CD4-positive, CD25-positive, alpha-beta regulatory T cell (primary cell): ENCODE data around the gene FBXO5. TPM values are rescaled to one million over a fixed set of nuclear protein-coding genes. Genes with fewer than 3 reads are reported as not detected.
A peak's percentile ranks its signal among the peaks of the same experiment; 100 is the strongest.

Source experiments
- ATAC-seq, 2 donors: fragments of 150-1000 bp; cut with Tn5 transposase; one replicate each; pipeline ENCODE4 v1.10.0; 2021; ENCODE audit warnings: low read depth in 2 of 2, moderate number of reproducible peaks in 2 of 2, moderate library complexity in 1 of 2
- DNase-seq, 3 donors: peaks; one replicate each; pipeline versions ENCODE4 v3.0.0 to v3.0.0-alpha.2; 2012 to 2022; ENCODE audit warnings: mixed read lengths in 1 of 3
- H3K27ac ChIP-seq: one replicate; pipeline ENCODE4 v1.7.0; 2013; ENCODE audit warnings: mild to moderate bottlenecking, low read length; ENCODE audit not compliant: insufficient read depth, poor library complexity, severe bottlenecking
- H3K27me3 ChIP-seq: one replicate; pipeline ENCODE4 v1.7.0; 2013; ENCODE audit warnings: low read length; ENCODE audit not compliant: control insufficient read depth, insufficient read depth
- H3K36me3 ChIP-seq: one replicate; pipeline ENCODE4 v1.7.0; 2013; ENCODE audit warnings: mild to moderate bottlenecking, low read length, moderate library complexity; ENCODE audit not compliant: control insufficient read depth, insufficient read depth
- H3K4me1 ChIP-seq: 2 replicates; pipeline ENCODE4 v1.7.0; 2013; ENCODE audit warnings: mild to moderate bottlenecking, low read length; ENCODE audit not compliant: insufficient read depth, control insufficient read depth, poor library complexity, severe bottlenecking
- H3K4me3 ChIP-seq: one replicate; pipeline ENCODE4 v1.7.0; 2013; ENCODE audit warnings: low read depth, mild to moderate bottlenecking, low read length, moderate library complexity
- H3K9me3 ChIP-seq, 2 experiments: 1 replicate in 1 of 2; 2 replicates in 1 of 2; pipeline ENCODE4 v1.7.0; 2013; ENCODE audit warnings: low read length in 2 of 2, mild to moderate bottlenecking in 1 of 2, moderate library complexity in 1 of 2; ENCODE audit not compliant: control insufficient read depth in 2 of 2
- H3K27ac Mint-ChIP-seq, 3 donors: one replicate each; pipeline ENCODE4 v1.8.0; 2020 to 2022; ENCODE audit warnings: mild to moderate bottlenecking in 3 of 3, mixed read lengths in 3 of 3, moderate library complexity in 2 of 3
- H3K27me3 Mint-ChIP-seq: one replicate; pipeline ENCODE4 v1.8.0; 2022; ENCODE audit warnings: mild to moderate bottlenecking, mixed read lengths
- H3K36me3 Mint-ChIP-seq: one replicate; pipeline ENCODE4 v1.8.0; 2020; ENCODE audit warnings: mixed read lengths
- H3K4me1 Mint-ChIP-seq, 4 donors: one replicate each; pipeline ENCODE4 v1.8.0; 2020 to 2022; ENCODE audit warnings: mixed read lengths in 4 of 4, mild to moderate bottlenecking in 1 of 4
- H3K4me3 Mint-ChIP-seq, 4 donors: one replicate each; pipeline ENCODE4 v1.8.0; 2020 to 2022; ENCODE audit warnings: mild to moderate bottlenecking in 4 of 4, mixed read lengths in 4 of 4, moderate library complexity in 3 of 4
- H3K9me3 Mint-ChIP-seq, 7 donors: one replicate each; pipeline ENCODE4 v1.8.0; 2020 to 2022; ENCODE audit warnings: mixed read lengths in 7 of 7, mild to moderate bottlenecking in 3 of 7, moderate library complexity in 2 of 7
- polyA plus RNA-seq, 4 donors: library from polyadenylated mRNA; unstranded; fragments of 300-500 nt; fragmentation: Illumina TruSeq; gene quantifications; one replicate each; pipeline ENCODE4 v1.2.3, GENCODE V29; 2021
- total RNA-seq: library from RNA; stranded (reverse); gene quantifications from one replicate; pipeline ENCODE4 v1.2.3, GENCODE V29; 2022

Gene FBXO5
- total and polyA plus RNA-seq, 5 donors from 2014 or later = 5.6 to 9.2 (median 7.9) TPM

GRCh38 chr6:152948150-152948768, 34.6 kb downstream of the FBXO5 start:
- Histone ChIP-seq H3K36me3 (no peaks in the 10 kb centered on the region), H3K27ac (no peak overlapping the region), H3K27me3 (peaks cover 11% of the 10 kb centered on the region), H3K4me3 (peak overlapping the region; percentile 46), H3K4me1 (peaks cover 7% of the 10 kb centered on the region), H3K9me3 (no peaks in the 10 kb centered on the region)
- Mint-ChIP-seq H3K4me1 (peaks cover 0 to 10% (median 6%) of the 10 kb centered on the region in 4 donors), H3K27ac (no peak overlapping the region), H3K4me3 (peak overlapping the region in 1 of 4 donors; percentile 14), H3K36me3 (no peaks in the 10 kb centered on the region), H3K9me3 (no peaks in the 10 kb centered on the region), H3K27me3 (peaks cover 27% of the 10 kb centered on the region)
- ATAC-seq = peak in 1 of 2 donors; percentile 53
- DNase-seq = peak in 2 of 3 donors; percentile 36 to 42

DNA sequence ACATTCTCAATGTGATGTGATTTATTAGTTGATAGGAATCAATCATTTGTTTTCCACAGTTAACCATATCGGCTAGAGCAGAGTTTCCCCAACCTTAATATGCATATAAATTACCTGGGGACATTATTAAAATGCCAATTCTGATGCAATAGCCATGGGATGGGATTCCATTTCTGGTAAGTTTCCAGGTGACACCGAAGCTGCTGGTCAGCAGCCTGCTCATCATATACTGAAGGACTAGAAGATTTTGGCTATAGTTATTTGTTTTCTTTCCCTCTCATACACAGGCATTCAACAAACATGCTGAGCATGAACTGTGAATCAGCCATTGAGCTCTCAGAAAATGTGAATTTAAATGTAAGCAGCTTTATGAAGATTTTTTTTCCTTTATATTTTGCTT, 35.8 kb downstream of the FBXO5 start:
- DNase-seq (no peak), ATAC-seq (no peak)
- H3K36me3 ChIP-seq = no peaks in the 10 kb centered on the region
- H3K27ac ChIP-seq = no peak overlapping the region
- Mint-ChIP-seq H3K4me3 (no peak overlapping the region), H3K36me3 (no peaks in the 10 kb centered on the region), H3K9me3 (no peaks in the 10 kb centered on the region), H3K27ac (no peak overlapping the region), H3K27me3 (peaks cover 17% of the 10 kb centered on the region), H3K4me1 (peaks cover 0 to 10% (median 6%) of the 10 kb centered on the region in 4 donors)
- peaks cover 9% of the 10 kb centered on the region for H3K27me3 ChIP-seq
- no peaks in the 10 kb centered on the region for H3K9me3 ChIP-seq
- H3K4me1 ChIP-seq = peaks cover 7% of the 10 kb centered on the region
- no peak overlapping the region for H3K4me3 ChIP-seq

DNA sequence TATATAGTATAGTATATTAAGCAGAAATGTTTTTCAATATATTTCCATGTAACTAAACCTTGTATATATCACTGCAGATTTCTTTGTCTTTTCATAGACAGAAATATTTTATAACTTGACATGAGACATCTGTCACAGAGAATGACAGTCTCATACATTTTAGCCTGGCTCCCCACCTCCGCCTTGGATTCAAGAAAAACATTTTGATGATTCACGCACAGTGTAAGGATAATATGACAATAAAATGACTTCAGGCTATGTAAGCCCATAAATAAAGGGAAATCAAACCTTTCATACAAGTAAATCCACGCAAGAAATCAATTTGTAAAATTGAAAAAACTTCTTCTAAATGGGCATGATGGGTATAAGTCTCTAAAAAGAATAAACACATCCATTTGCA, 36.4 kb downstream of the FBXO5 start:
- Mint-ChIP-seq H3K27me3 (peaks cover 19% of the 10 kb centered on the region), H3K27ac (no peak overlapping the region), H3K4me1 (peaks cover 0 to 10% (median 6%) of the 10 kb centered on the region in 4 donors), H3K9me3 (no peaks in the 10 kb centered on the region), H3K36me3 (no peaks in the 10 kb centered on the region), H3K4me3 (no peak overlapping the region)
- no peak overlapping the region for H3K27ac ChIP-seq
- no peak overlapping the region for H3K4me3 ChIP-seq
- no peaks in the 10 kb centered on the region for H3K9me3 ChIP-seq
- H3K4me1 ChIP-seq = peaks cover 7% of the 10 kb centered on the region
- H3K27me3 ChIP-seq = peaks cover 8% of the 10 kb centered on the region
- ATAC-seq (no peak), DNase-seq (no peak)
- no peaks in the 10 kb centered on the region for H3K36me3 ChIP-seq

DNA sequence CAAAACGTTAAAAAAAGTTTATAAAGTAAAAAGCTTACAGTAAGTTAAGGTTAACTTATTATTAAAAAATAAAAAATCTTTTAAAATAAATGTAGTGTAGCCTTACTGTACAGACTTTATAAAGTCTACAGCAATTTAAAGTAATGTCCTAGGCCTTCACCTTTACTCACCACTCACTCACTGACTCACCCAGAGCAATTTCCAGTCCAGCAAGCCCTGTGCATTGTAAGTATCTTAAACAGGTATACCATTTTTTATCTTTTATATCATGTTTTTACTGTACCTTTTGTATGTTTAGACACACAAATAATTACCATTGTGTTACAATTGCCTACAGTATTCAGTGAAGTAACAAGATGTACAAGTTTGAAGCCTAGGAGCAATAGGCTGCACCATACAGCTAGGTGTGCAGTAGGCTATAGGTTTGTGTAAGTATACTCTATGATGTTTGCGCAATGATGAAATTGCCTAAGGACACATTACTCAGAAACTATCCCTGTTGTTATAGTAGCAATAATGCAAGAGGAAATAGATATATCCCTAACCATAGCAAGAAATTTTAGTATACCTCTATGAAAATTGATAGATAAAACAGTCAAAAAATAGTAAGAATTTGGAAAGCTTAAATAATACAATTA, 39.5 kb downstream of the FBXO5 start:
- Histone ChIP-seq H3K4me1 (peaks cover 6% of the 10 kb centered on the region), H3K9me3 (no peaks in the 10 kb centered on the region), H3K27ac (no peak overlapping the region), H3K4me3 (no peak overlapping the region), H3K36me3 (no peaks in the 10 kb centered on the region), H3K27me3 (peaks cover 7% of the 10 kb centered on the region)
- H3K36me3 Mint-ChIP-seq = no peaks in the 10 kb centered on the region
- H3K4me3 Mint-ChIP-seq = no peak overlapping the region
- no peaks in the 10 kb centered on the region for H3K9me3 Mint-ChIP-seq
- H3K27me3 Mint-ChIP-seq = peaks cover 22% of the 10 kb centered on the region
- peaks cover 0 to 8% (median 6%) of the 10 kb centered on the region in 4 donors for H3K4me1 Mint-ChIP-seq
- no peak for ATAC-seq
- DNase-seq = no peak
- no peak overlapping the region for H3K27ac Mint-ChIP-seq

DNA sequence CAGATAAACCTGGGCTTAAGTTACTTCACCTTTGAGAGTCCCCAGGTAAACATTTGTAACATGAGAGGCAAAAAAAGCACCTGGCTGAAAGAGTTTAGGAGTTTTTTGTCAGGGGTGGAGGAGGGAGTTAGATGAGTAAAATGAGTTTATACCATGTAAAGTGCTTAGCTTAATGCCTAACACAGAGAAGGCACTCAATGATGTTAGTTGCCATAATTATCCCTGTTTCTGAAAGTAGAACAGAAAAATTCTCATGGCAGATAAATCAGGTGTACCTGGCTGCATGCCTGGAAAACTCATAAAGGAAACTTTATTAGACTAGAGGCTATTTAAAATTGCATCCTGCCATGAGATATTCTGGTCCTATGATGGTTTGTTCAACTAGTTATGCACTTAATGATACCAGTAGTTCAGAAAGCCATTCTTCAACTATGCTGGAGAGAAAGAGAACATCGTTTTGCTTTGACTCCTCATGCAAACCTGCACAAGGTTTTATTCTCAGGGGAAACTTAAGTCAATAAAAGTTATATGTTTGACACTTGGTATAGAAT, 40.4 kb downstream of the FBXO5 start:
- peaks cover 14% of the 10 kb centered on the region for H3K27me3 Mint-ChIP-seq
- no peak overlapping the region for H3K27ac Mint-ChIP-seq
- DNase-seq = no peak
- no peak overlapping the region for H3K4me3 Mint-ChIP-seq
- no peaks in the 10 kb centered on the region for H3K36me3 Mint-ChIP-seq
- Histone ChIP-seq H3K4me1 (no peaks in the 10 kb centered on the region), H3K9me3 (no peaks in the 10 kb centered on the region), H3K36me3 (no peaks in the 10 kb centered on the region), H3K27me3 (peaks cover 10% of the 10 kb centered on the region), H3K4me3 (no peak overlapping the region), H3K27ac (no peak overlapping the region)
- no peak for ATAC-seq
- H3K9me3 Mint-ChIP-seq = no peaks in the 10 kb centered on the region
- no peaks in the 10 kb centered on the region for H3K4me1 Mint-ChIP-seq

DNA sequence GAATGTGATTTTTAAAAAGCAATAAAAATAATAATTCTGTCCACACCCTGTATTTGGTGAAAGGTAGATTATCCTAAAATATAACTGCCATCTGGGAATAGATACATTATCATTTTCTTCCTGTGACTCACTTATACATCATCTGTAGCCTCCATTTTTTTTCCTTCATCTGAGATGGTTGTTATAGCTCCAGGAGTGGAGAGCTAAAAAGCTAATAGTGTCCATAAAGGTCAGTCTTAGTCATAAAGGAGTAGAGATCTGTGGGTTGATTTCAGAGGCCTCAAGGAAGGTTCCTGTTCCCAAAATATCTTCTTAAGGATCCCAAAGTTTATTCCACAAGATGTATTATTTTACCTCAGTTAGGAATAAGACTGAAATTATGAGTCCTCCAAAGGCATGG, 41.1 kb downstream of the FBXO5 start:
- DNase-seq (no peak), ATAC-seq (no peak)
- Histone ChIP-seq H3K4me1 (no peaks in the 10 kb centered on the region), H3K9me3 (no peaks in the 10 kb centered on the region), H3K27me3 (peaks cover 11% of the 10 kb centered on the region), H3K4me3 (no peak overlapping the region), H3K27ac (no peak overlapping the region), H3K36me3 (no peaks in the 10 kb centered on the region)
- Mint-ChIP-seq H3K36me3 (no peaks in the 10 kb centered on the region), H3K4me3 (no peak overlapping the region), H3K27ac (no peak overlapping the region), H3K4me1 (no peaks in the 10 kb centered on the region), H3K9me3 (no peaks in the 10 kb centered on the region), H3K27me3 (peaks cover 14% of the 10 kb centered on the region)

DNA sequence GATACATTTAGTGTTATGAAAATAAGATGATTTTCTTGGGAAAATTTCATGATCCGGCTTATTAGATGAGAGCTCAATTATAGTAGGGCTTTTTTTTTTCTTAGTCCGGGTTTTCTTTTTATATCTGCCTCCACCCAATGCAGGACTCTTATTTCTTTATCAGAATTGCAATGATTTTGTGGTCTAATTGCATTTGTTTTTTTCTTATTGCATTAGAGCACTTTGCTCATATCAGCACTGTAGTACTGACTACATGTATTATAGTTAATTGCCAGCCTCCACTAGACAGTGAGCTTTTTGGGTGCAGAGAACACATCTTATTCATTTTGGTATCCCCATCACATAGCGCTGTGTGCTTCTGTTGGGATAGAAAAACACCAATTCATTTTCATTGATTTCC, 50.0 kb downstream of the FBXO5 start:
- H3K4me3 Mint-ChIP-seq = no peak overlapping the region
- no peaks in the 10 kb centered on the region for H3K4me1 Mint-ChIP-seq
- peaks cover 20% of the 10 kb centered on the region for H3K27me3 Mint-ChIP-seq

GRCh38 chr6:152922706-152923105, 60.1 kb downstream of the FBXO5 start:
- DNase-seq (no peak), ATAC-seq (no peak)
- Histone ChIP-seq H3K9me3 (no peaks in the 10 kb centered on the region), H3K36me3 (no peaks in the 10 kb centered on the region), H3K27ac (no peak overlapping the region), H3K4me1 (no peaks in the 10 kb centered on the region), H3K4me3 (no peak overlapping the region), H3K27me3 (peaks cover 2% of the 10 kb centered on the region)
- Mint-ChIP-seq H3K36me3 (no peaks in the 10 kb centered on the region), H3K27me3 (peaks cover 15% of the 10 kb centered on the region), H3K4me1 (no peaks in the 10 kb centered on the region), H3K27ac (no peak overlapping the region), H3K4me3 (no peak overlapping the region), H3K9me3 (peaks cover 0 to 4% (median 0%) of the 10 kb centered on the region in 7 donors)

More for the DNA sequence above, 50.0 kb downstream of the FBXO5 start:
- DNase-seq (no peak), ATAC-seq (no peak)
- no peaks in the 10 kb centered on the region for H3K36me3 Mint-ChIP-seq
- no peak overlapping the region for H3K27ac Mint-ChIP-seq
- no peaks in the 10 kb centered on the region for H3K4me1 ChIP-seq
- peaks cover 0 to 3% (median 0%) of the 10 kb centered on the region in 7 donors for H3K9me3 Mint-ChIP-seq
- H3K27ac ChIP-seq = no peak overlapping the region
- peaks cover 4% of the 10 kb centered on the region for H3K27me3 ChIP-seq
- no peaks in the 10 kb centered on the region for H3K36me3 ChIP-seq
- H3K4me3 ChIP-seq = no peak overlapping the region
- H3K9me3 ChIP-seq = no peaks in the 10 kb centered on the region
